ENCODE measurements around the gene PVR. TPM values are rescaled to one million over a fixed set of nuclear protein-coding genes. Genes with fewer than 3 reads are reported as not detected.
"Not testable (repeated sequence)": the region's sequence is repeated elsewhere in the genome, so short reads cannot be mapped to it uniquely, and the experiment has no call there.

The PVR gene
- total RNA-seq, 1 experiment from 2014 or later: 15.0 TPM

GRCh38 chr19:44670027-44670426, 26.3 kb downstream of the PVR start:
- H3K27ac Mint-ChIP-seq; ATAC-seq; H3K9me3 Mint-ChIP-seq; POLR2A ChIA-PET; DNase-seq (ENCODE audit: low spot score); H3K36me3 Mint-ChIP-seq; H3K4me3 Mint-ChIP-seq: not testable (repeated sequence)
- CTCF ChIA-PET: interaction anchor here (0.7 to 1.6 kb wide), 2 partner anchors 99 to 458 kb away, joined by 3 to 5 read pairs; partner anchors contain the start of gene ZNF227
- peak; percentile 79 for TF ChIP-seq ZNF121 (CRISPR knock-in tag; IDR thresholded peaks at IDR 0.05)
- H3K27me3 Mint-ChIP-seq (ENCODE audit: low read depth): peaks cover 15% of the 10 kb centered on the region
- peaks cover 13% of the 10 kb centered on the region for H3K4me1 Mint-ChIP-seq

GRCh38 chr19:44671400-44671799, 27.7 kb downstream of the PVR start, which contains the start of gene CEACAM19:
Gene CEACAM19 (plus strand): TSS chr19:44671482. CDS start chr19:44671932, 450 bp downstream.
- H3K27ac Mint-ChIP-seq: no peak within 1 kb of the TSS
- H3K4me3 Mint-ChIP-seq: no peak within 1 kb of the TSS
- H3K27me3 Mint-ChIP-seq (ENCODE audit: low read depth): peaks cover 21% of the 10 kb centered on the region
- H3K4me1 Mint-ChIP-seq: peaks cover 8% of the 10 kb centered on the region
- ChIA-PET CTCF (interaction anchor here (1.3 kb wide), 1 partner anchor 15 kb away, joined by 3 read pairs; no protein-coding TSS in a partner anchor), POLR2A (interaction anchor here (0.7 kb wide), 1 partner anchor 516 kb away, joined by 6 read pairs; no protein-coding TSS in a partner anchor)
- no peak for DNase-seq (ENCODE audit: low spot score)
- no peak for TF ChIP-seq CREB1 (CRISPR knock-in tag; IDR thresholded peaks at IDR 0.05)
- no peak for TF ChIP-seq OVOL2 (CRISPR knock-in tag; IDR thresholded peaks at IDR 0.05; ENCODE audit: borderline replicate concordance)
- no peak for TF ChIP-seq MXD4 (CRISPR knock-in tag; IDR thresholded peaks at IDR 0.05; ENCODE audit: borderline replicate concordance)
- no peak for TF ChIP-seq MYBL2 (CRISPR knock-in tag; IDR thresholded peaks at IDR 0.05)
- TF ChIP-seq CTCF (IDR thresholded peaks at IDR 0.05): no peak
- TF ChIP-seq SMAD3 (CRISPR knock-in tag; IDR thresholded peaks at IDR 0.05; ENCODE audit: borderline replicate concordance): no peak
- TF ChIP-seq ZNF281 (CRISPR knock-in tag; IDR thresholded peaks at IDR 0.05): no peak
- no peak for TF ChIP-seq FOXJ3 (CRISPR knock-in tag; IDR thresholded peaks at IDR 0.05; ENCODE audit: borderline replicate concordance)
- no peak for TF ChIP-seq ATF1 (CRISPR knock-in tag; IDR thresholded peaks at IDR 0.05)
- no peak for TF ChIP-seq AR (CRISPR knock-in tag; IDR thresholded peaks at IDR 0.05)
- no peak for TF ChIP-seq MLX (CRISPR knock-in tag; IDR thresholded peaks at IDR 0.05)
- no peak for TF ChIP-seq E2F5 (CRISPR knock-in tag; IDR thresholded peaks at IDR 0.05)
- peaks cover 7% of the 10 kb centered on the region for H3K9me3 Mint-ChIP-seq
- no peaks in the 10 kb centered on the region for H3K36me3 Mint-ChIP-seq
- ATAC-seq: no peak
